Neural progenitor cell (in vitro differentiated cells): ENCODE data around the gene PGLYRP4. TPM values are rescaled to one million over a fixed set of nuclear protein-coding genes. Genes with fewer than 3 reads are reported as not detected.
A peak's percentile ranks its signal among the peaks of the same experiment; 100 is the strongest.

ENCODE experiments used
- DNase-seq: peaks from one replicate; pipeline ENCODE4 v3.0.0-alpha.2; 2016; ENCODE audit warnings: low spot score
- H2AFZ ChIP-seq: fragments of 200-600 bp; sonication (generic); replicated peaks from 2 replicates; pipeline ENCODE4 v1.6.1; 2016; ENCODE audit warnings: antibody characterized with exemption
- H3F3A ChIP-seq: fragments of 200-600 bp; sonication (generic); 2 replicates; pipeline ENCODE4 v1.6.1; 2016; ENCODE audit warnings: antibody characterized with exemption, low read depth
- H3K27ac ChIP-seq: fragments of 200-600 bp; sonication (generic); 2 replicates; pipeline ENCODE4 v1.5.1; 2016; ENCODE audit warnings: mild to moderate bottlenecking
- H3K27me3 ChIP-seq: fragments of 200-600 bp; sonication (generic); 2 replicates; pipeline ENCODE4 v1.6.1; 2016; ENCODE audit warnings: mild to moderate bottlenecking, moderate library complexity
- H3K36me3 ChIP-seq: fragments of 200-600 bp; sonication (generic); 2 replicates; pipeline ENCODE4 v1.5.1; 2016
- H3K4me1 ChIP-seq: fragments of 200-600 bp; sonication (generic); 2 replicates; pipeline ENCODE4 v1.6.1; 2016; ENCODE audit warnings: mixed run types
- H3K4me2 ChIP-seq: fragments of 200-600 bp; sonication (generic); 2 replicates; pipeline ENCODE4 v1.6.1; 2016
- H3K4me3 ChIP-seq: fragments of 200-600 bp; sonication (generic); 2 replicates; pipeline ENCODE4 v1.5.1; 2016
- H3K79me2 ChIP-seq: fragments of 200-600 bp; sonication (generic); 2 replicates; pipeline ENCODE4 v1.6.1; 2016; ENCODE audit warnings: low read depth
- H3K9ac ChIP-seq: fragments of 200-600 bp; sonication (generic); 2 replicates; pipeline ENCODE4 v1.6.1; 2016
- H3K9me3 ChIP-seq: fragments of 200-600 bp; sonication (generic); 2 replicates; pipeline ENCODE4 v1.5.1; 2016; ENCODE audit warnings: low read depth
- H4K20me1 ChIP-seq: fragments of 200-600 bp; sonication (generic); 2 replicates; pipeline ENCODE4 v1.6.1; 2016; ENCODE audit warnings: low read depth
- H3K27ac Mint-ChIP-seq: 3 replicates; pipeline ENCODE4 v1.8.0; 2021; ENCODE audit warnings: mixed read lengths
- H3K27me3 Mint-ChIP-seq: 2 replicates; pipeline ENCODE4 v1.8.0; 2022; ENCODE audit warnings: low read depth, mild to moderate bottlenecking, inconsistent platforms, moderate library complexity, mixed read lengths; ENCODE audit not compliant: insufficient read depth
- H3K36me3 Mint-ChIP-seq: 3 replicates; pipeline ENCODE4 v1.8.0; 2021; ENCODE audit warnings: mixed read lengths
- H3K4me1 Mint-ChIP-seq: 3 replicates; pipeline ENCODE4 v1.8.0; 2021; ENCODE audit warnings: mixed read lengths
- H3K4me3 Mint-ChIP-seq: 3 replicates; pipeline ENCODE4 v1.8.0; 2021; ENCODE audit warnings: mild to moderate bottlenecking, moderate library complexity, mixed read lengths
- H3K9me3 Mint-ChIP-seq: 3 replicates; pipeline ENCODE4 v1.8.0; 2020; ENCODE audit warnings: mixed read lengths
- EZH2 ChIP-seq: fragments of 200-600 bp; sonication (generic); IDR thresholded peaks from 2 replicates; pipeline ENCODE4 v1.6.1; 2017; ENCODE audit warnings: antibody characterized with exemption, mild to moderate bottlenecking, moderate library complexity
- EZH2phosphoT487 ChIP-seq: fragments of 200-600 bp; sonication (generic); IDR thresholded peaks from 2 replicates; pipeline ENCODE4 v1.6.1; 2017; ENCODE audit warnings: antibody characterized with exemption
- total RNA-seq: library from RNA; depleted of rRNA; stranded (reverse); fragments of >200 nt; gene quantifications from 2 replicates; pipeline ENCODE4 v1.2.3, GENCODE V29; 2015; ENCODE audit warnings: low replicate concordance
- TF ChIP-seq, protein P1 (sequence below): fragments of 200-600 bp; sonication (generic); IDR thresholded peaks from 2 replicates; pipeline ENCODE4 v1.5.1; 2017; ENCODE audit warnings: antibody characterized with exemption, mild to moderate bottlenecking

Gene PGLYRP4
- total RNA-seq, 1 donor from 2014 or later, result not detected

DNA sequence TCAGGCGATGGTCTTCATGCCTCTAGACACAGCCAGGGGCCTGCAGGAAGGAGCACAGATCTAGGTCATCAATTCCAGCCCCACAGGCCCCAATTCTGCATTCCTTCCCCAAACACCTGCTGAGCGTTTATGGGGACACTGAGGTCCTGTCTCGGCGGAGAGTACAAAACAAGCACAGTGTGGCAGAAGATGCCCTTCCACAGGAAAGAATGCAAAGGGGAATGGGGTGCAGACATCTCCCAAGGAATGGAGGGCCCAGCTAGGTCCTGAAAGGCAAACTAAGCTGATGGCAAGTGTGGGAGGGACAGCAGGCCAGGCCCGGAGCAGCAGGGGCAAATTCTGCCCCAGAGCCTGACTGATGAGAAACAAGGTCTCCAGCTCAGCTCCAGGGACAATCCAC is 45.8 kb upstream of the PGLYRP4 start:
- no peak overlapping the region for H3K27ac ChIP-seq
- no peak overlapping the region for H3K4me3 Mint-ChIP-seq
- H3K27me3 Mint-ChIP-seq, result peaks cover 7% of the 10 kb centered on the region

DNA sequence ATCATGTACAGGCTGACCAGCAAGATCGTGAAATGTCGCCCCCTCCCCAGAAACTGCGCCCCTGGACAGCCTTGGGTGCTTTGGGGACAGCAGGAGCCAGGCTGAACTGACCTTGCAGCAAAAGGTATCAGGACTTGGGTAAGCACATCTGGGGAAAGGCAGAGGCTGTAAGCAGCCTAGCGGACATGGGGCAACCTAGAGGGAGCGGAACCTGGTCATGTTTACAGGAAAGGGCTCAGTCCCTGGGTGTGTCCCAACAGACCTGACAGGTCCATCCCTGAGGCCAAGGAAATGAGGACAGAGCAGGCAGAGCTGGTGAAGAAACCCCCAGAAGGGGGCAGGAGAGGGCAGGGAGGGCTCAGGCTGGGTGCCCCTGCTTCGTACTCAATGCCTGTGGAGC is 45.3 kb upstream of the PGLYRP4 start:
- Mint-ChIP-seq H3K4me3 (no peak overlapping the region), H3K4me1 (no peaks in the 10 kb centered on the region), H3K36me3 (no peaks in the 10 kb centered on the region), H3K27me3 (peaks cover 6% of the 10 kb centered on the region), H3K9me3 (no peaks in the 10 kb centered on the region), H3K27ac (no peak overlapping the region)
- H3K9me3 ChIP-seq, result no peaks in the 10 kb centered on the region
- no peak overlapping the region for H3K4me3 ChIP-seq
- H3K27me3 ChIP-seq, result no peaks in the 10 kb centered on the region
- no peak overlapping the region for H2AFZ ChIP-seq
- H3K79me2 ChIP-seq, result no peaks in the 10 kb centered on the region
- no peaks in the 10 kb centered on the region for H3K4me1 ChIP-seq
- DNase-seq, result peak; percentile 20
- no peaks in the 10 kb centered on the region for H3F3A ChIP-seq
- H3K9ac ChIP-seq, result no peak overlapping the region
- no peak overlapping the region for H3K4me2 ChIP-seq
- no peaks in the 10 kb centered on the region for H4K20me1 ChIP-seq
- no peak overlapping the region for H3K27ac ChIP-seq
- no peaks in the 10 kb centered on the region for H3K36me3 ChIP-seq
- no peak for TF ChIP-seq EZH2phosphoT487
- no peak for TF ChIP-seq EZH2
- TF ChIP-seq, protein P1, sequence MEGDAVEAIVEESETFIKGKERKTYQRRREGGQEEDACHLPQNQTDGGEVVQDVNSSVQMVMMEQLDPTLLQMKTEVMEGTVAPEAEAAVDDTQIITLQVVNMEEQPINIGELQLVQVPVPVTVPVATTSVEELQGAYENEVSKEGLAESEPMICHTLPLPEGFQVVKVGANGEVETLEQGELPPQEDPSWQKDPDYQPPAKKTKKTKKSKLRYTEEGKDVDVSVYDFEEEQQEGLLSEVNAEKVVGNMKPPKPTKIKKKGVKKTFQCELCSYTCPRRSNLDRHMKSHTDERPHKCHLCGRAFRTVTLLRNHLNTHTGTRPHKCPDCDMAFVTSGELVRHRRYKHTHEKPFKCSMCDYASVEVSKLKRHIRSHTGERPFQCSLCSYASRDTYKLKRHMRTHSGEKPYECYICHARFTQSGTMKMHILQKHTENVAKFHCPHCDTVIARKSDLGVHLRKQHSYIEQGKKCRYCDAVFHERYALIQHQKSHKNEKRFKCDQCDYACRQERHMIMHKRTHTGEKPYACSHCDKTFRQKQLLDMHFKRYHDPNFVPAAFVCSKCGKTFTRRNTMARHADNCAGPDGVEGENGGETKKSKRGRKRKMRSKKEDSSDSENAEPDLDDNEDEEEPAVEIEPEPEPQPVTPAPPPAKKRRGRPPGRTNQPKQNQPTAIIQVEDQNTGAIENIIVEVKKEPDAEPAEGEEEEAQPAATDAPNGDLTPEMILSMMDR, result peak; percentile 35

More for the DNA sequence above, 45.8 kb upstream of the PGLYRP4 start:
- Histone ChIP-seq H3K4me2 (no peak overlapping the region), H3F3A (no peaks in the 10 kb centered on the region), H4K20me1 (no peaks in the 10 kb centered on the region), H3K4me3 (no peak overlapping the region), H3K79me2 (no peaks in the 10 kb centered on the region), H3K4me1 (no peaks in the 10 kb centered on the region), H3K9ac (no peak overlapping the region), H3K36me3 (no peaks in the 10 kb centered on the region), H3K27me3 (no peaks in the 10 kb centered on the region), H3K9me3 (no peaks in the 10 kb centered on the region), H2AFZ (no peak overlapping the region)
- Mint-ChIP-seq H3K4me1 (no peaks in the 10 kb centered on the region), H3K36me3 (no peaks in the 10 kb centered on the region), H3K9me3 (no peaks in the 10 kb centered on the region), H3K27ac (no peak overlapping the region)
- no peak for DNase-seq
- TF ChIP-seq EZH2 (no peak), EZH2phosphoT487 (no peak)
- TF ChIP-seq, protein P1, result no peak

DNA sequence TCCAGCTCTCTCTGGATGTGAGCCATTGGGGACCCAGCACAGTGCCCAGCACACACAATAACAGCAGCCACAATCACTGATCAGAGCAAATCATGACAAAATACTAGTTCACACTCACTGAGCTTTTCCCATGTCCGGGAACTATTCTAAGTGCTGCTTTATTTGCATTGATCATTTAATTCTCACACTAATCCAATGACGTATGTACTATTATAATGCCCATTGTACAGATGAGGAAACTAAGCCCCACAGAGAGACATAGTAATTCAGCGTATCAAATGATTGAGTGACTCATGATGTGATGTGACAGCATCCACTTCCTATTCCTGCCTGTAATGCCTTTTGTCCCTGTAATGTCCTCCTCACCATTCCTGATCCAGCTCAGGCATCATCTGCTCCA is 44.2 kb upstream of the PGLYRP4 start:
- no peak overlapping the region for H3K9ac ChIP-seq
- no peaks in the 10 kb centered on the region for H3K27me3 ChIP-seq
- no peak overlapping the region for H3K4me3 ChIP-seq
- H3K4me2 ChIP-seq, result no peak overlapping the region
- H3K27ac ChIP-seq, result no peak overlapping the region
- no peaks in the 10 kb centered on the region for H4K20me1 ChIP-seq
- no peaks in the 10 kb centered on the region for H3F3A ChIP-seq
- H3K79me2 ChIP-seq, result no peaks in the 10 kb centered on the region
- H2AFZ ChIP-seq, result no peak overlapping the region
- Mint-ChIP-seq H3K4me3 (no peak overlapping the region), H3K27ac (no peak overlapping the region), H3K27me3 (peaks cover 6% of the 10 kb centered on the region), H3K9me3 (no peaks in the 10 kb centered on the region), H3K36me3 (no peaks in the 10 kb centered on the region), H3K4me1 (no peaks in the 10 kb centered on the region)
- DNase-seq, result no peak
- no peaks in the 10 kb centered on the region for H3K9me3 ChIP-seq
- no peaks in the 10 kb centered on the region for H3K4me1 ChIP-seq
- TF ChIP-seq, protein P1, result no peak
- TF ChIP-seq EZH2 (no peak), EZH2phosphoT487 (no peak)
- no peaks in the 10 kb centered on the region for H3K36me3 ChIP-seq

DNA sequence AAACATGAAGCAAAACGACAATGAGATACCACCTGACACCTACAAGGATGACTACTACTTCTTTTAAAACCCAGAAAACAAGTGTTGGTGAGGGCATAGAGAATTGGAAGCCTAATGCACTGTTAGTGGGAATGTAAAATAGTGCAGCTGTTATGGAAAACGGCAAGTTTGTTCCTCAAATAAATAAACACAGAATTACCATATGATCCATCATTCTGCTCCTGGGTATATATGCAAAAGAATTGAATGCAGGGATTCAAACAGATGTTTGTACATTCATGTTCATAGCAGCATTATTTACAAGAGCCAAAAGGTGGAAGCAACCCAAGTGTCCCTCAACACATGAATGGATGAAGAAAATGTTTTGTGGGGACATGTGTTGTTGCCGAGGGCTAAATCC is 43.6 kb upstream of the PGLYRP4 start:
- Histone ChIP-seq H3F3A (no peaks in the 10 kb centered on the region), H3K27ac (no peak overlapping the region), H3K9me3 (no peaks in the 10 kb centered on the region), H3K4me3 (no peak overlapping the region), H2AFZ (no peak overlapping the region), H3K4me1 (no peaks in the 10 kb centered on the region), H3K79me2 (no peaks in the 10 kb centered on the region), H3K4me2 (no peak overlapping the region), H3K27me3 (no peaks in the 10 kb centered on the region), H4K20me1 (no peaks in the 10 kb centered on the region), H3K9ac (no peak overlapping the region), H3K36me3 (no peaks in the 10 kb centered on the region)
- no peak for TF ChIP-seq EZH2phosphoT487
- TF ChIP-seq, protein P1, result no peak
- no peak for TF ChIP-seq EZH2
- no peaks in the 10 kb centered on the region for H3K36me3 Mint-ChIP-seq
- H3K4me3 Mint-ChIP-seq, result no peak overlapping the region
- DNase-seq, result no peak
- H3K27me3 Mint-ChIP-seq, result peaks cover 4% of the 10 kb centered on the region
- no peaks in the 10 kb centered on the region for H3K4me1 Mint-ChIP-seq
- H3K27ac Mint-ChIP-seq, result no peak overlapping the region
- no peaks in the 10 kb centered on the region for H3K9me3 Mint-ChIP-seq
